GM18909 (cell line): ENCODE results near the gene CRTC1.

ENCODE experiments used
- ATAC-seq: cut with Tn5 transposase; IDR thresholded peaks from one replicate; pipeline ENCODE4 v1.9.1; 2021; ENCODE audit warnings: mild to moderate bottlenecking; ENCODE audit not compliant: unreplicated experiment, poor library complexity

Gene CRTC1

DNA sequence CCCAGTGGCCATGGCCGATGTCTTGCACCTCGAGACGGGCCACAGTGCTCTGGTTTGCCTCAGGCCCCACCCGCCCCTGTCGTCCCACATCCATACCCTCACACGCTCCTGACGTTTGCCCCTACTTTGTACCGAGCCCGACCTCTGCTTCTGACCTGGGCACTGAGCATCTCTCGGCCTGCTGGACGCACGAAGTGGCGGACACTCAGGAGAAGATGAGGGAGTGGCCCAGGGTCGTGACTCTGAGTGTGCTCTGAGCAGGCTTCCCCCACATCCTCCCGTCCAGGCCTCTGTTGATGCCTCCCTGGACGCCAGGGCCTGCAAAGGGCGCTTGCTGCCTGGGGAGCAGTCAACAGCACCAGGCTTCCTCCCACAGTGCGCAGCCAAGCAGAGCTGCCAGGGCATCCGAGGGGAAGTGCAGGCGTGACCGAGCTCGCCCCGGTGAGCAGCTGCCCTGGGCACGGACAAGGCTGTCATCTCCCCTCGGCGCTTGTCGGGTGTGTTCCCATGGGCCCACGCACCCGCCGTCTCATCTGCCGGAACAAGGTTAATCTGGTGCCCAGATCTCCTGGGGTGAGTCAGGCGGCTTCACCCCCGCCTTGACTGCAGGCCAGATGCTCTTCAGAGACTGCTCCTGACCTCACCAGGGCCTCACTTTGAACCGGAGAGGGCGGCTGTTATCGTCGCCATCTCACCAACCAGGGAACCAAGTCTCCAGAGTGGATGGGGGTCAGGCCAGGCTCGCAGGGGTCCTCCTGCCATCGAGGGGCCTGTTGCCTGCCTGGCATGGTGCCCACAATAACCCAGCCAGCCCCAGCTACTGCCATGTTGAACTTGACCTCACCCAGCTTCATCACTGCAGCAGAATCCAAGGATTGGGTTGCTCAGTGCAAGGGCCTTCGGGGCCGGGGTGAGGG, 80.5 kb downstream of the CRTC1 start:
- no peak for ATAC-seq

DNA sequence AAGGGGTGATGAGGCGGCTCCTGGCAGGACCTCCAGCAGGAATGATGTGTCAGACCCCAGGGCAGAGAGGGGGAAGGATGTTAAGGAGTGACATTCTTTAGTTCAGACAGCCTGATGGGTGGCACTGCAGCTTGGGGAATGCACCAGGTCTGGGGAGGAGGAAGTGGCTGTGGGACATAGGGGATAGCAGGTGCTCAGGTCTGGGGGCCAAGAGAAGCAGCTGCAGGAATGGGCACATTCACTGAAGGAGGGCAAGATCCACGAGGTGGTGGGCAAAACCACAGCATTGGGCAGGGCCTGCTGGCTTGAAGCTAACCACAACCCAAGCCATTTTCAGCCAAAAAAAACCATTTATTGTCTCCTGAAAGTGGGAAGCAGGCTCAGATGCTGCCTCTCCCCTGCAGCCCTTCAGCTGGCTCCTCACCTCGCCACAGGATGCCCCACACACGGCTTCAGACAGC, 81.1 kb downstream of the CRTC1 start:
- ATAC-seq, result no peak

DNA sequence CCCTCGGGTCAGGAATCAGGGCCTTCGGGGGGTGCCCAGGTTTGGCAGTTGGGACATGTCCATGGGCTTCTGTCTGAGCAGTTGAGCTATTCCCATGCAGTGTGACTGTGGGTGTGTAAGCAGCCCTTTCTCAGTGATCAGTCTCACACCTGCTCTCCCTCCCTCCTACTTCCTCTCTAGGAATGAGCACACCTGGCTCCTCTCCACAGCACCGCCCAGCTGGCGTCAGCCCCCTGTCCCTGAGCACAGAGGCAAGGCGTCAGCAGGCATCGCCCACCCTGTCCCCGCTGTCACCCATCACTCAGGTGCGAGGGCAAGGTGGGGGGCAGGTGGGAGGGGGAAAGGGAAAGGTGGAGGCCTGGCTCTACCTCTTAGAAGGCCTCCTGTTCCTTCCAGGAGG, 81.7 kb downstream of the CRTC1 start:
- no peak for ATAC-seq

DNA sequence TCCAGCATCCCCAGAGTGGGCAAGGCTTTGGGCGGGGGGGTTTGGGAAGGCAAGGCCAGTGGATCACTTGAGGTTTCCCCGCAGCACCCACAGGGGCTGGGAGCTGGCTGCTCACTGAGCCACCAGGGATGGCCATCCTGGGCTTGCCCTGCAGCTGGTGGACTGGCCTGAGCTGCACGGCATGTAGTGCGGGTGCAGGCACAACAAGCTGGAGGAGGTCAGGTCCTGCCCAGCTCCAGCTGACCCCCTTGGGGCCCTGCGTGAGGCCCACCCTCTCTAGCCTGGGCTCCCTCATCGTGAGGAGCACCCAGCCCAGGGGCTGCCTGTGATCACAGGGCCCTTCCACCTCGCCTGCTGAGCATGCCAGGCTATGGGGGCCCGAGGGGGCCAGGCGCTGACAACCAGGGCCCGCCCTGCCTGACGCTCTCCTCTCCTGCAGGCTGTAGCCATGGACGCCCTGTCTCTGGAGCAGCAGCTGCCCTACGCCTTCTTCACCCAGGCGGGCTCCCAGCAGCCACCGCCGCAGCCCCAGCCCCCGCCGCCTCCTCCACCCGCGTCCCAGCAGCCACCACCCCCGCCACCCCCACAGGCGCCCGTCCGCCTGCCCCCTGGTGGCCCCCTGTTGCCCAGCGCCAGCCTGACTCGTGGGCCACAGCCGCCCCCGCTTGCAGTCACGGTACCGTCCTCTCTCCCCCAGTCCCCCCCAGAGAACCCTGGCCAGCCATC, 84.7 kb downstream of the CRTC1 start:
- no peak for ATAC-seq

DNA sequence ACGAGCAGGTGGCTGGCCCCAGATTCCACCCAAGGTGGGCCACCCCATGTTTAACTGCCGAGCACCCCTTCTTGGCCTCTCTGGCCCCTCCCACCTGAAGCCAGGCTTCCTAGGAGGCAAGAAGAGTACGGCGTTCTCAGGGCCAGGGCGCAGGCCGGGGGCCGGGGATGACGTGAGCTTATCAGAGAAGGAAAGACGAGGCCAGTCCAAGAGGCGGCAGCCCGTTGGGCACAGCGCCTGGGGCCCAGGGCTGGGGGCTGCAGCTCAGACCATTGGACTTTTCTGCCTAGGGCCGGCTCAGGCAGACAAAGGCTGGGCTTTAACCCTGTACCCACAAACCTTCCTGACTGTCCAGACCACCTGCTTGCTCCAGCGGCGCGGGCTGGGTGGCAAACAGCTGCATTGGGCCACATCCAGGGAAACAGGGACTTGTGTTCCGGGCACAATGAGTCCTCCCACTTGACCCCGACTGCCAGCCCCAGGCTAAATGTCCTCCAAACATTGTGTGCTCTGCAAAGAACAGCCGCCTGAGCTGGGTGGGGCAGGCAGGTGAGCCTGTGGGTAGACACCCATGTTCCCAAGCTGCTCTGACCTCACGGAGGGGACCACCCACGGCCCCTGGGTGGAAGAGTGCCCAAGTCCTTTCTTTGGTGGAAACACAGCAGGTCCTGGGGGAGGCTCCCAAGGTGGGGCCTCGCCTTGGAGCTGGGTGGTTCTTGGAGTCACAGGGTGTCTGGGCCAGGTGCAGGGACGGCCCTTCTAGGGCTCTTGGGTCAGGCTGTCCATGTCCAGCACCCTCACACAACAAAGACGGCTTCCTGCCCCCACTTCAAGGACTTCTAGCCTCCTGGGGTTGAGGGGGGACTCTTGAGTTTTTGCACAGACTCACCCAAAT, 85.8 kb downstream of the CRTC1 start:
- ATAC-seq, result no peak

DNA sequence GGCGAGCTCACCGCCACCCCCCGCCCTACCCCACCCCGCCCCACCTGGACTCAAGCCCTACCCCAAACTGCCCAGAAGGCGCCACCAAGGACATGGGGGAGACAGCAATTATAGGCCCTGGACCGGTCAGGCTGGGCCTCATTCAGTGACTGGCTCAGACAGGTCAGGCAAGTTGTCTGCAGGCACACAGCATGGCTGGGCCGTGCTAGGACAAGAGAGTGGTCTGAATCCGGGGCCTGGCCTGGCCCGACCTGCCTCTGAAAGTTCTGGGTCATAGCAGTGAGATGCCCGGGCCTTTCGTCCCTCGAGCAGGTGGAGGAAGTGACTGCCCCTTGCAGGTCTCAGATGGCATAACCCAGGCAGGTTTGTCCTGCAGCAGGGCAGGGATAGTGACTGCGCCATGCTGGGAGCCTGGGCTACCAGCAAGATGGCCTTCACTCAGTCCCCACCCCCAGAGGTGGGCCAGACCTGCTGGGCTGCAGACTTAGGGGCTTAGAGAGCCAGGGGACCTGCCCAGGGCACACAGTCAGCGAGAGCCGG, 86.6 kb downstream of the CRTC1 start:
- ATAC-seq, result no peak

DNA sequence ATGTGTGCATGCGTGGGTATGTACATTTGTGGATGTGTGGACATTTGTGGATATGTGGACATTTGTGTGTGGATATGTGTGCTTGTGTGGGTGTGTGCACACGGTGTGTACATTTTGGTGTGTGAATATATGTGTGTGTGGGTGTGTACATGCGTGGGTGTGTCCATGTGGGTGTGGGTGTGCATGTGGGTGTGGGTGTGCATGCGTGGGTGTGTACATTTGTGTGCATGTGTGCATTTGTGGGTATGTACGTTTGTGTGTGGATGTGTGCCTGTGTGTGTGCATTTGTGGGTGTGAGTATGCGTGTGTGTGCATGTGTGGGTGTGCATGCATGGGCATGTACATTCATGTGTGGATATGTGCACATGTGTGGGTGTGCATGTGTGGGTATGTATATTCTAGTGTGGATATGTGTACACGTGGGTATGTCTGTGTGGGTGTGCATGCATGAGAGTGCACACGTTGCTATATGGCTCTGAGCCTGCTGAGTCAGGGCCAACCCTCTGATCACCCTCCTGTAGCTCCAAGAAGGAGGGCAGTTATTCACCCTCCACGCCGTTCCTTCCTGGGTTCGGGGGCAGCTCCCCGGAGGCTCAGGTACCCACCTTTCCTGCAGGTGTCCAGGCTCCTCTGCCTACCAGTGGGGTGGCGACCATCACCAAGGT, 87.3 kb downstream of the CRTC1 start:
- ATAC-seq, result no peak

DNA sequence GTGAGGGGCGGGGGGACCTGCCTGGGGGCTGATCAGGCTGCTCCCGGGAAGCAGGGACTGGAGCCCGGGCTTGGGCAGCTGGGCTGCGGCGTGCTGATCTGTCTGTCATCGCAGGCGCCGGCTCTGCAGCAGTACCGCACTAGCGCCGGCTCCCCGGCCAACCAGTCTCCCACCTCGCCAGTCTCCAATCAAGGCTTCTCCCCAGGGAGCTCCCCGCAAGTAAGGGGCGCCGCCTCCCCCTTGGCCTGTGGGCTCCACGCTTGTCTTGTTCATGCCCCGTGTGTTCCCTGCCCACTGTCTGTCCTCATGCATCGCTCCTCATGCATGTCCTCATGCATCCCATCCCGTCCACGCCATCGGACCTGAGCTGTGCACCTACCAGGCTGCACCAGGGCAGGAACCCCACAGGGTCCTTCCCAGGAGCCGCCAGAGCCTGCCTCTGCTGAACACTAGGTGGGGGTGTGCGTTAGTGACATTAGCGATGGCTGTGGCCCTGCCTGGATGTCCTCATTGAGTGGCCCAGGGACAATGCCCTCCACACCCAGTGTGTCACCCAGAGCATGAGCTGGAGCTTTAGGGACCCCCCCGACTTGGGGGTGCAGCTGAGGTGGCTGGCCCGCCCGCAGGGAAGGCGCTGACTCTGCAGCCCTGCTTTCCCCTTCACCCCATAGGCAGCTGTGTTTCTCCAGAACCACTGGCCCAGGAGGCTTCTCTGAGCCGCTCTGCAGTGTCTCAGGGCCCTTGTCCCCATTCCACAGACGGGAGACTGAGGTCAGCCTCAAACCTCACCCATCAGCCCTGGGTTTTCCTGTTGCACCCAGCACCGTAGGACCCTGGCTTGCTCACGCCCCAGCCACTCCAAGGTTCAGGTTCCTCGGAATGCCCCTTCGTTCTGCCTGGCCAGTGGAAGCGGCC, 88.1 kb downstream of the CRTC1 start:
- ATAC-seq, result no peak

DNA sequence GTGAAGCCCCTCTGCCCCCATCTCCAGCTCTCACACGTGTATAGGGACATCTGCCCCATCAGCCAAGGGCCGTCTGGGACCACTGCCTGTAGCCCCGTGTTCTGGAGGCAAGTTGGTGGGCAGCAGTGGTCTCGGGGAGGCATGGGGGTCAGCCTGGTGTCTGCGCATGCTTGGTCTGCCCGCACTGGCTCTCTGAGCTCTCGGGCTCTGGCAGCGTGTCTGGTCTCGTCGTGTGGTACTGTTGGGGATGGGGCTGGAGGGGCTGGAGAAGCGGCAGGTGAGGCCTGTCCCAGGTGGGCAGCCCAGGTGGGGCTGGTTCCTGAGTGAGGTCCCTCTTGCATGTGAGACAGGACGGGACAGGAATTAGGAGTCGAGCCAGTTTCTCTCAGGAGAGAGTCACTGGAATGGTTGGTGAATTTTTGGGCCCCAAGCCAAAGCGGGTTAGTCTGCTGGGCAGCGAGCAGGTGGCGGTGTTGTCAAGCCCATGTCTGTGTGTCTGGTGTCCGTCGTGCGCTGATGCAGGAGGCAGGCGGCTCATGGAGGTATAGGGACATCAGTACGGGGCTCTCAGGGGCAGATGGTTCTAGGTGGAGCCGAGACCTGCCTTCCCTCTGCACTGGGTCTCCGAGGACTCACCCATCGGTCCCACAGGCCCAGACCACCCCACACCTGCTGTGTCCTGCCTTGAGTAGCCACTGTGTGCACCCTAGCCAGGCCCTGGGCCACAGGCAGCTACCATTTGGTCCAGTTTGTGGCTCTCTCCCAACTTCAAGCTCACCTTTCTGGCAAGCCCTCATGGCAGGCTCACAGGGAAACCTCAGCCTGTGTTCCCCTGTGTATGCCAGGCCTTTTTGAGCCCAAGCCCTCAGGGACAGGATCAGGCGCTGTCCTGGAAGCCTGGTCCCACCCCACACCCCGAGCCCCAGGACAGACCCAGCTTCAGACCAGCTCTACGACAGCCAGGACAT, 89.4 kb downstream of the CRTC1 start:
- ATAC-seq, result no peak

DNA sequence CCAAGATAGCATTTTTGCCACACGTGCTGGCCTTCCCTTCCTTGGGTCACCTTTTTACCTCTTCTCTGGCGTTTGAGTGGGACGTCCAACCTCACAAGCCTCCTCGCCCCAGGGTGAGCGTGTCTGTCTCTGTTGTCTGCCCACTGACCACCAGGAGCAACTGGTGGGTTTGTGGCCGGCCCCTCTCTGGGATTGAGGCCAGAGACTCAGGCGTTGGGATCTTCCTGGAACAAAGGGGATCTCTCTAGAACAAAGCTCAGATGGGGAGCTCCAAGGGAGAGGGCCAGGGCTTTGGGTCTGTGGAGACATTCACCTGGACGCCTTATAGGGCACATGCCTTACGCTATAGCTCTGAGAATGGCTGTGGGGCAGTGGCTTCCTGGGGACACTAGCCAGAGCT, 90.2 kb downstream of the CRTC1 start:
- ATAC-seq, result no peak

DNA sequence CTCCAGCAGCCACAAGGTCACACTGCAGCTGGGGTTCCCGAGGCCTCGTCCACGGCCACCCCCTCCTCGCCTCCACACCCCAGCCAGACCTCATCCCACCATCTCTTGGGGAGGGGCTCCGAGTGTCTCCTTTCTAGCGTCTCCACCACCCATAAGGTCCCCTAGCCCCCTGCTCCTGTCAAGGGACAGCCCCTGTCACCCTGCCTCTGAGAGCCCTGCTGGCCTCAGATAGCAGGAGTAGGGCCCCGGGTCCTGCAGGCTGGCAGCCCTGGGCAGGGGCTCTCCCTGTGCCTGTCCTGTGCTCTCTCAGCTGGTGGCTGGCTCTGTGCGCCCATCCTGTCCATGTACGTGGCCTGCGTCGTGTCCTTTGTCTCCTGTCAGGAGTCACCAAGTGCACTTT, 90.6 kb downstream of the CRTC1 start:
- no peak for ATAC-seq

DNA sequence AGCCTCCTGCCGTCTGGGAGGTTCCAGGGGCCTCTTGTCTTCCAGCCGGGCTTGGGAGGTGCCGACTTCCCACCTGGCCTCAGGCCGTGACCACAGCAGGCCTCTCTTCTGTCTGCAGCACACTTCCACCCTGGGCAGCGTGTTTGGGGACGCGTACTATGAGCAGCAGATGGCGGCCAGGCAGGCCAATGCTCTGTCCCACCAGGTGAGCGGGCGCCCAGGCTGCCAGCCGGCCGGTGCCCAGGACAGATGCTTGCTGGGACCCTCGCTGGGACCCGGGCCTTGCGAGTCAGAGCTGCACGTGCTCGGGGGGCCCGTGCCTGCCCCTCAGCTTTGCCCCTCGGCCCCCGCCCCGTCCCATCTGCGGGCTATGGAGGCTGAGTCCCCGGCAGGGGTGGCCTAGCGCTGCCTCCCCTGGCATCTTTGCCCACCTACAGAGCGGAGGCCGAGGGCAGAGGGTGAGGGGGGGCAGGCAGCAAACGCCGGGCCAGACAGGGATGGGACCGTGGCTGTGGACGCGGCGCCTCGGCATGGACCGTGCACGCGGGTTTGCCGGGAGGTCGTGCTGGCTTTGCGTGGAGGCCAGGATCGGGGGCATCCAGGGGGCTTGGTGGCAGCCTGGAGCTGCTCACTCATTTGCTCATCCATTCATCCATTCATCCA, 91.4 kb downstream of the CRTC1 start:
- ATAC-seq, result no peak

DNA sequence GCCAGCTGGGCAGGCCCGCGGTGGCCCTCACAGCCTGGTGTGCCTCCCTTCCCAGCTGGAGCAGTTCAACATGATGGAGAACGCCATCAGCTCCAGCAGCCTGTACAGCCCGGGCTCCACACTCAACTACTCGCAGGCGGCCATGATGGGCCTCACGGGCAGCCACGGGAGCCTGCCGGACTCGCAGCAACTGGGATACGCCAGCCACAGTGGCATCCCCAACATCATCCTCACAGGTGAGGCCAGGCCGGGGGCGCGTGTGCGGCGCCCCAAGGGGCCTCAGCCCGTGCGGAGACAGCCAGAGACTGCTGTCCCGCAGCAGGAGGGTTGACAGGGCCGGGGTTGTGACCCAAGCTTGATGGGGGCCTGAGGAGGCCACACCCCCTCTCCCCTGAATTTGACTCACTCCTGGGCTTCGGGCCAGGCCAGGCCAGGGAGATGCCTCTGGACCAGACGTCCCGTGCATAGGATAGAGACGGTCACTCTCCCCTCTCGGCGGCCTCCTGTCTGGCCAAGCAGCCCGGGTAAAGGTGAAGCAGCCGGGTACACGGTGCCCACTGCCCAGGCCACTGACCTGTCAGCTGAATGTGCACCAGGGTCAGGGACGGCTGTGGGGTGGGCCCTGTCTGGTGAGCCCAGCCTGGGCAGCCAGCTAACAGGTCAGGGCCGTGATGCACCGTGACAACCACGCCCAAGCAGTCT, 92.3 kb downstream of the CRTC1 start:
- ATAC-seq, result no peak

DNA sequence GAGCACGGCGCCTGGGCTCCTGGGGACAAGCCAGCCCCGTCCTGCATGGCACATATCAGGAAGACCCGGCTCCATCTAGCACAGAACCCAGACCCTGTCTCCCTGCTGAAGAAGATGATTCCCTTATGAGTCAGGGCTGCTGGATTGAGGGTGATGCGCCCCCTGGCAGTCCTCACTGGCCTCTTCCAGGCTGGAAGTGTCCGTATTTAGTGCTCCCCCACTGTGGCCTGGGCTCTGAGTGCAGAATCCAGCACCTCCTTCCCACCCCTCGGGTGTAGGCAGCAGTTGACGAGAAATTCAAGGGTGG, 92.8 kb downstream of the CRTC1 start:
- ATAC-seq, result no peak

DNA sequence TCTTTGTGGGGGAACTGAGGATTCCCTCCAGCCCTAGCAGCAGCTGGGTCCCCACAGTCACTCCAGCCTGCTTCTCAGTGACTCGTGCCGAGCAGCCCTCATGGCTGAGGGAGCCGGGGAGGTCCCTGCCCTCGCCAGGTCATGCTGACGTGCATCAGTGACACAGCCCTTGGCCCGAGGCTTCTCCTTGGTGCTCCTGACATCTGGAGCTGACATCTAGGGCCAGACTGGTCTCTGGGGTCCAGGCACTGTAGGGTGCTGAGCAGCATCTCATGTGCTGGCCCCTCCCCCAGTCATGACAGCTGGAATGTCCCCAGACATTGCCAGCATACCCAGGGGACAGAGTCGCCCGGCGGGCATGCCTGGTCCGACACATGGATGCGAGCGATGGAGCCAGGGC, 93.3 kb downstream of the CRTC1 start:
- no peak for ATAC-seq

DNA sequence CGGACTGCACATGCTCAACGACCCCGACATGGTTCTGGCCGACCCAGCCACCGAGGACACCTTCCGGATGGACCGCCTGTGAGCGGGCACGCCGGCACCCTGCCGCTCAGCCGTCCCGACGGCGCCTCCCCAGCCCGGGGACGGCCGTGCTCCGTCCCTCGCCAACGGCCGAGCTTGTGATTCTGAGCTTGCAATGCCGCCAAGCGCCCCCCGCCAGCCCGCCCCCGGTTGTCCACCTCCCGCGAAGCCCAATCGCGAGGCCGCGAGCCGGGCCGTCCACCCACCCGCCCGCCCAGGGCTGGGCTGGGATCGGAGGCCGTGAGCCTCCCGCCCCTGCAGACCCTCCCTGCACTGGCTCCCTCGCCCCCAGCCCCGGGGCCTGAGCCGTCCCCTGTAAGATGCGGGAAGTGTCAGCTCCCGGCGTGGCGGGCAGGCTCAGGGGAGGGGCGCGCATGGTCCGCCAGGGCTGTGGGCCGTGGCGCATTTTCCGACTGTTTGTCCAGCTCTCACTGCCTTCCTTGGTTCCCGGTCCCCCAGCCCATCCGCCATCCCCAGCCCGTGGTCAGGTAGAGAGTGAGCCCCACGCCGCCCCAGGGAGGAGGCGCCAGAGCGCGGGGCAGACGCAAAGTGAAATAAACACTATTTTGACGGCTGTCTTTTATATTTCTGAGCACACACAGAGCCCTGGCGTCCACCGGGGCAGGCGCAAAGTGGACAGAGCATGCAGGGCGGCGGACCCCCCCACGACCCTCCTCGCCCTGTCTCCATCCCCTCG, 94.0 kb downstream of the CRTC1 start:
- ATAC-seq, result no peak
